Pancreas (tissue), 10 donors: ENCODE results near the gene WDR7. TPM values are rescaled to one million over a fixed set of nuclear protein-coding genes. Genes with fewer than 3 reads are reported as not detected.

ENCODE experiments used
- ATAC-seq, 4 donors: fragments of 200-7000 bp; cut with Tn5 transposase; one replicate each; pipeline versions ENCODE4 v1.8.0 to v1.9.1; 2020; ENCODE audit warnings: mild to moderate bottlenecking in 4 of 4, moderate library complexity in 4 of 4
- DNase-seq, 6 donors: peaks; one replicate each; pipeline ENCODE4 v3.0.0-alpha.2; 2020
- FAIRE-seq: peaks from 2 replicates; lab custom pipeline; 2012; peaks lifted over from hg19 to GRCh38; lab: Jason Lieb, UNC
- H3K27ac ChIP-seq, 4 donors: fragments of 200-600 bp; sonication (generic); 1 replicate in 3 of 4; 2 replicates in 1 of 4; pipeline versions ENCODE4 v1.5.0 to v1.8.0; 2020
- H3K27me3 ChIP-seq, 4 donors: fragments of 200-600 bp; one replicate each; pipeline ENCODE4 v1.8.0; 2021
- H3K36me3 ChIP-seq, 3 donors: fragments of 200-600 bp; sonication (generic) in 1 of 3; one replicate each; pipeline versions ENCODE4 v1.5.0 to v1.8.0; 2020 to 2021
- H3K4me1 ChIP-seq, 3 donors: fragments of 200-600 bp; one replicate each; pipeline ENCODE4 v1.8.0; 2021
- H3K4me3 ChIP-seq, 4 donors: fragments of 200-600 bp; sonication (generic) in 2 of 4; one replicate each; pipeline versions ENCODE4 v1.5.0 to v1.8.0; 2020 to 2021
- H3K9me3 ChIP-seq, 4 donors: fragments of 200-600 bp; one replicate each; pipeline ENCODE4 v1.8.0; 2021
- CTCF ChIP-seq, 4 donors: fragments of 200-600 bp; sonication (generic) in 3 of 4; IDR thresholded peaks; one replicate each; pipeline versions ENCODE4 v1.5.0 to v1.8.0; 2021; ENCODE audit warnings: antibody characterized with exemption in 4 of 4
- WGBS, 2 donors: extraction: QIAGEN DNeasy Blood & Tissue Kit; methylation state at CpG; one replicate each; pipeline ENCODE4 v1.1.7; 2013; 5-methylcytosine and 5-hydroxymethylcytosine counted together
- intact Hi-C, 3 donors: fragments of 100-400 bp; cut with DNase I; formaldehyde crosslinking; loops; one replicate each; pipeline versions ENCODE4 v1.11.1 to v1.14.2; 2022
- polyA plus RNA-seq, 2 donors: library from polyadenylated mRNA; stranded (reverse); fragments of 200-250 nt; gene quantifications; one replicate each; pipeline ENCODE4 v1.2.3, GENCODE V29; 2013
- total RNA-seq, 6 donors: library from RNA; stranded (reverse); fragmentation: NEBNext Ultra II Directional in 4 of 6; extraction: Animal tissue kit (Norgen Biotek cat#: 25700) in 4 of 6; gene quantifications; one replicate each; pipeline versions ENCODE4 v1.2.1 to v1.2.4, GENCODE V29; 2021 to 2023
- donor health status: healthy with polysubstance abuse.
- donor health status: DM: no; HTN: no; CAD: no; lungs with moderate emphysema.
- donor health status: DM: no; HTN: no; CAD: no.
- donor health status: control.
- donor health status: control.
- donor health status: Bipolar disorder and iron deficiency.
- donor health status: DM: yes; HTN: yes; CAD: no.
- donor health status: DM: no; HTN: no; CAD: no.
- donor health status: DM: no; HTN: no; CAD: no.
- donor health status: DM: yes; HTN: yes; CAD: no.

WDR7 gene
- total and polyA plus RNA-seq, 8 donors: 2.5 to 14.4 (median 10.3) TPM

- Histone ChIP-seq H3K9me3 (no peaks in the 10 kb centered on the region), H3K4me1 (peaks cover 0 to 24% (median 18%) of the 10 kb centered on the region in 3 donors), H3K27me3 (no peaks in the 10 kb centered on the region), H3K4me3 (peak within 1 kb of the TSS; percentile 46 to 98 (median 76)), H3K36me3 (no peaks in the 10 kb centered on the region), H3K27ac (peak within 1 kb of the TSS; percentile 76 to 97 (median 91))
- intact Hi-C loops: no loop called here
- DNase-seq (peak; percentile 99 to 100 (median 100)), FAIRE-seq (peak; percentile 57), ATAC-seq (peak; percentile 94 to 99 (median 98))
- 0 to 1% methylated on average over 55 to 64 of the region's 64 CpGs for WGBS, 2 donors
- TF ChIP-seq CTCF (IDR thresholded peaks at IDR 0.05): no peak
These were observed 12.7 kb upstream of the WDR7 start, which contains the start of gene TXNL1 for GRCh38 chr18:56638232-56639103. Gene TXNL1 (minus strand): TSS chr18:56638592. CDS start chr18:56638440, 152 bp downstream.

- intact Hi-C loops: no loop called here
- no peaks in the 10 kb centered on the region for H3K9me3 ChIP-seq
- H3K27me3 ChIP-seq: no peaks in the 10 kb centered on the region
- TF ChIP-seq CTCF (IDR thresholded peaks at IDR 0.05): no peak
- WGBS, 2 donors: 15 to 22% methylated on average over 6 of the region's 6 CpGs
- peaks cover 0 to 24% (median 18%) of the 10 kb centered on the region in 3 donors for H3K4me1 ChIP-seq
- no peaks in the 10 kb centered on the region for H3K36me3 ChIP-seq
- FAIRE-seq (no peak), ATAC-seq (peak in 2 of 4 donors; percentile 1 to 2), DNase-seq (no peak)
- peak overlapping the region; percentile 70 to 97 (median 91) for H3K27ac ChIP-seq
- peak overlapping the region; percentile 1 to 98 (median 56) for H3K4me3 ChIP-seq
These were observed 12.1 kb upstream of the WDR7 start for GRCh38 chr18:56639104-56639381.

GRCh38 chr18:56639571-56639970 lies 11.6 kb upstream of the WDR7 start:
- H3K4me1 ChIP-seq: peaks cover 0 to 24% (median 18%) of the 10 kb centered on the region in 3 donors
- H3K36me3 ChIP-seq: no peaks in the 10 kb centered on the region
- TF ChIP-seq CTCF (IDR thresholded peaks at IDR 0.05): no peak
- no peak overlapping the region for H3K27ac ChIP-seq
- H3K4me3 ChIP-seq: peak overlapping the region in 2 of 4 donors; percentile 16 to 96
- DNase-seq: no peak
- no peak for FAIRE-seq
- intact Hi-C loops: no loop called here
- WGBS, 2 donors: 83 to 92% methylated on average over 9 of the region's 9 CpGs
- ATAC-seq: no peak
- no peaks in the 10 kb centered on the region for H3K27me3 ChIP-seq
- H3K9me3 ChIP-seq: no peaks in the 10 kb centered on the region

- peaks cover 0 to 7% (median under 1%) of the 10 kb centered on the region in 3 donors for H3K4me1 ChIP-seq
- intact Hi-C loops: no loop called here
- no peak overlapping the region for H3K27ac ChIP-seq
- ATAC-seq: no peak
- H3K9me3 ChIP-seq: no peaks in the 10 kb centered on the region
- 73 to 81% methylated on average over 8 of the region's 8 CpGs for WGBS, 2 donors
- no peaks in the 10 kb centered on the region for H3K36me3 ChIP-seq
- no peaks in the 10 kb centered on the region for H3K27me3 ChIP-seq
- no peak for FAIRE-seq
- no peak for DNase-seq
- H3K4me3 ChIP-seq: no peak overlapping the region
- no peak for TF ChIP-seq CTCF (IDR thresholded peaks at IDR 0.05)
These were observed 9.3 kb upstream of the WDR7 start for GRCh38 chr18:56641714-56642337.
